GM23248 (cell line): Measurements from ENCODE around the gene IQSEC1. TPM values are rescaled to one million over a fixed set of nuclear protein-coding genes. Genes with fewer than 3 reads are reported as not detected.

ENCODE experiments used
- DNase-seq: peaks from one replicate; pipeline ENCODE4 v3.0.0-alpha.2; 2015
- H2AFZ ChIP-seq: fragments of 200-600 bp; sonication (generic); 2 replicates; pipeline ENCODE4 v1.6.1; 2016; ENCODE audit warnings: antibody characterized with exemption
- H3F3A ChIP-seq: fragments of 200-600 bp; sonication (generic); 2 replicates; pipeline ENCODE4 v1.6.1; 2016; ENCODE audit warnings: mild to moderate bottlenecking, antibody characterized with exemption, mixed run types; ENCODE audit not compliant: insufficient read depth
- H3K27ac ChIP-seq: fragments of 200-600 bp; sonication (generic); 2 replicates; pipeline ENCODE4 v1.5.1; 2016; ENCODE audit warnings: mild to moderate bottlenecking
- H3K27me3 ChIP-seq: fragments of 200-600 bp; sonication (generic); replicated peaks from 2 replicates; pipeline ENCODE4 v1.6.1; 2016; ENCODE audit warnings: mild to moderate bottlenecking; ENCODE audit not compliant: insufficient read depth
- H3K36me3 ChIP-seq: fragments of 200-600 bp; sonication (generic); 2 replicates; pipeline ENCODE4 v1.6.1; 2016; ENCODE audit warnings: low read depth, mild to moderate bottlenecking
- H3K4me1 ChIP-seq: fragments of 200-600 bp; sonication (generic); 2 replicates; pipeline ENCODE4 v1.6.1; 2016; ENCODE audit warnings: mild to moderate bottlenecking; ENCODE audit not compliant: insufficient read depth
- H3K4me2 ChIP-seq: fragments of 200-600 bp; sonication (generic); one replicate; pipeline ENCODE4 v1.6.1; 2016; ENCODE audit warnings: mild to moderate bottlenecking; ENCODE audit not compliant: unreplicated experiment
- H3K4me3 ChIP-seq: fragments of 200-600 bp; sonication (generic); 2 replicates; pipeline ENCODE4 v1.5.1; 2016; ENCODE audit warnings: mild to moderate bottlenecking
- H3K79me2 ChIP-seq: fragments of 200-600 bp; sonication (generic); 2 replicates; pipeline ENCODE4 v1.6.1; 2016; ENCODE audit warnings: mild to moderate bottlenecking; ENCODE audit not compliant: insufficient read depth
- H3K9ac ChIP-seq: fragments of 200-600 bp; sonication (generic); 2 replicates; pipeline ENCODE4 v1.6.1; 2016; ENCODE audit warnings: mild to moderate bottlenecking
- H3K9me2 ChIP-seq: fragments of 200-600 bp; sonication (generic); 2 replicates; pipeline ENCODE4 v1.6.1; 2016; ENCODE audit warnings: mixed run types, mild to moderate bottlenecking, moderate library complexity; ENCODE audit not compliant: insufficient read depth
- H3K9me3 ChIP-seq: fragments of 200-600 bp; sonication (generic); one replicate; pipeline ENCODE4 v1.6.1; 2017; ENCODE audit warnings: low read depth
- H4K20me1 ChIP-seq: fragments of 200-600 bp; sonication (generic); 2 replicates; pipeline ENCODE4 v1.6.0; 2016; ENCODE audit not compliant: insufficient read depth
- EZH2 ChIP-seq: fragments of 200-600 bp; sonication (generic); IDR thresholded peaks from 2 replicates; pipeline ENCODE4 v1.6.1; 2018; ENCODE audit warnings: antibody characterized with exemption, mild to moderate bottlenecking; ENCODE audit not compliant: insufficient read depth, poor library complexity, severe bottlenecking
- EZH2phosphoT487 ChIP-seq: fragments of 200-600 bp; sonication (generic); IDR thresholded peaks from 2 replicates; pipeline ENCODE4 v1.6.1; 2018; ENCODE audit warnings: antibody characterized with exemption, moderate library complexity, mild to moderate bottlenecking, low read depth; ENCODE audit not compliant: insufficient read depth
- WGBS, 2 experiments: methylation state at CpG; one replicate each; pipeline ENCODE4 v1.1.6; 2015 to 2017; ENCODE audit warnings: low lambda C conversion rate in 2 of 2, low coverage in 1 of 2; ENCODE audit errors: missing lambda C conversion rate in 2 of 2; 5-methylcytosine and 5-hydroxymethylcytosine counted together
- in situ Hi-C: fragments of 300-500 bp; cut with MboI; formaldehyde crosslinking; loops from 2 replicates; pipeline ENCODE4 v1.15.0; 2020
- polyA plus RNA-seq: library from polyadenylated mRNA; unstranded; fragments of >200 nt; fragmentation: Nextera tagmentation; extraction: Ambion mirVana; gene quantifications from 2 replicates; pipeline ENCODE4 v1.2.1, GENCODE V29; 2016
- total RNA-seq: library from RNA; depleted of rRNA; stranded (reverse); fragments of >200 nt; shearing (Covaris generic); gene quantifications from 2 replicates; pipeline ENCODE4 v1.2.3, GENCODE V29; 2014

The IQSEC1 gene
- total and polyA plus RNA-seq, 2 experiments from 2014 or later, result 5.1 to 21.6 TPM

GRCh38 chr3:13085081-13085845 lies 12.0 kb upstream of the IQSEC1 start:
- DNase-seq, result no peak
- no peak overlapping the region for H3K27ac ChIP-seq
- no peaks in the 10 kb centered on the region for H3K79me2 ChIP-seq
- no peaks in the 10 kb centered on the region for H3F3A ChIP-seq
- no peaks in the 10 kb centered on the region for H4K20me1 ChIP-seq
- H3K4me2 ChIP-seq, result no peak overlapping the region
- H3K4me3 ChIP-seq, result no peak overlapping the region
- no peaks in the 10 kb centered on the region for H3K9me2 ChIP-seq
- no peak for TF ChIP-seq EZH2
- no peak for TF ChIP-seq EZH2phosphoT487
- WGBS, 2 experiments, result 63 to 65% methylated on average over 26 of the region's 26 CpGs
- H3K9ac ChIP-seq, result no peak overlapping the region
- H3K36me3 ChIP-seq, result no peaks in the 10 kb centered on the region
- in situ Hi-C loops, result loop anchor here (10.0 kb wide), 1 partner anchor 370 kb away; no protein-coding TSS in a partner anchor
- H2AFZ ChIP-seq, result no peak overlapping the region
- H3K4me1 ChIP-seq, result 0 out of 2 replicates have a peak, but pooled peaks cover 5% of the 10 kb centered on the region
- H3K9me3 ChIP-seq, result no peaks in the 10 kb centered on the region
- H3K27me3 ChIP-seq, result peaks cover 6% of the 10 kb centered on the region; the same call in 1 of the 2 replicates

GRCh38 chr3:13083898-13084297 lies 10.7 kb upstream of the IQSEC1 start:
- no peak overlapping the region for H2AFZ ChIP-seq
- H3K4me1 ChIP-seq, result 0 out of 2 replicates have a peak, but pooled peaks cover 5% of the 10 kb centered on the region
- no peaks in the 10 kb centered on the region for H3F3A ChIP-seq
- H3K4me2 ChIP-seq, result no peak overlapping the region
- no peaks in the 10 kb centered on the region for H3K9me3 ChIP-seq
- no peak for DNase-seq
- in situ Hi-C loops, result loop anchor here (5.0 to 10.0 kb wide), 2 partner anchors 371 to 563 kb away; no protein-coding TSS in a partner anchor
- H3K79me2 ChIP-seq, result no peaks in the 10 kb centered on the region
- H3K4me3 ChIP-seq, result no peak overlapping the region
- no peak overlapping the region for H3K27ac ChIP-seq
- no peaks in the 10 kb centered on the region for H4K20me1 ChIP-seq
- WGBS, 2 experiments, result 36 to 65% methylated on average over 4 to 8 of the region's 8 CpGs
- no peaks in the 10 kb centered on the region for H3K36me3 ChIP-seq
- H3K27me3 ChIP-seq, result peaks cover 19% of the 10 kb centered on the region
- H3K9me2 ChIP-seq, result no peaks in the 10 kb centered on the region
- TF ChIP-seq EZH2 (no peak), EZH2phosphoT487 (no peak)
- no peak overlapping the region for H3K9ac ChIP-seq

GRCh38 chr3:13083254-13083653 lies 10.0 kb upstream of the IQSEC1 start:
- WGBS, 2 experiments, result 76 to 80% methylated on average over 6 of the region's 6 CpGs
- Histone ChIP-seq H3K4me2 (no peak overlapping the region), H4K20me1 (no peaks in the 10 kb centered on the region), H3K9me3 (no peaks in the 10 kb centered on the region), H3K4me3 (no peak overlapping the region), H3F3A (no peaks in the 10 kb centered on the region), H3K79me2 (no peaks in the 10 kb centered on the region), H3K27ac (no peak overlapping the region), H3K4me1 (0 out of 2 replicates have a peak, but pooled peaks cover 5% of the 10 kb centered on the region), H3K9ac (no peak overlapping the region), H3K27me3 (peaks cover 25% of the 10 kb centered on the region), H2AFZ (no peak overlapping the region), H3K9me2 (no peaks in the 10 kb centered on the region), H3K36me3 (no peaks in the 10 kb centered on the region)
- TF ChIP-seq EZH2phosphoT487, result no peak
- no peak for TF ChIP-seq EZH2
- DNase-seq, result no peak
- in situ Hi-C loops, result loop anchor here (5.0 to 10.0 kb wide), 2 partner anchors 372 to 564 kb away; no protein-coding TSS in a partner anchor

GRCh38 chr3:13082677-13083076 lies 9.4 kb upstream of the IQSEC1 start:
- H4K20me1 ChIP-seq, result no peaks in the 10 kb centered on the region
- H3K9me3 ChIP-seq, result no peaks in the 10 kb centered on the region
- H3K36me3 ChIP-seq, result no peaks in the 10 kb centered on the region
- in situ Hi-C loops, result loop anchor here (5.0 to 10.0 kb wide), 2 partner anchors 372 to 565 kb away; no protein-coding TSS in a partner anchor
- H3K9me2 ChIP-seq, result no peaks in the 10 kb centered on the region
- no peaks in the 10 kb centered on the region for H3F3A ChIP-seq
- no peak overlapping the region for H2AFZ ChIP-seq
- H3K4me1 ChIP-seq, result peaks cover 8% of the 10 kb centered on the region; the same call in 1 of the 2 replicates
- H3K79me2 ChIP-seq, result no peaks in the 10 kb centered on the region
- no peak overlapping the region for H3K4me2 ChIP-seq
- WGBS, 2 experiments, result 66% methylated on average over 13 of the region's 13 CpGs
- TF ChIP-seq EZH2 (no peak), EZH2phosphoT487 (no peak)
- no peak overlapping the region for H3K4me3 ChIP-seq
- H3K27me3 ChIP-seq, result peaks cover 31% of the 10 kb centered on the region
- no peak overlapping the region for H3K27ac ChIP-seq
- no peak for DNase-seq
- H3K9ac ChIP-seq, result no peak overlapping the region
